BLaER1 treated with 17β-estradiol and CSF1 and Interleukin-3, amounts not matched to agents 10 nM and 100 nM (cell line): ENCODE data around the gene NPLOC4.

Source experiments
- H3K27ac ChIP-seq, 11 experiments: shearing (Covaris generic); formaldehyde crosslinking; 2 replicates each; pipeline ENCODE4 v1.8.1; 2022
- H3K27me3 ChIP-seq, 11 experiments: shearing (Covaris generic); formaldehyde crosslinking; 2 replicates each; pipeline ENCODE4 v1.8.1; 2022
- H3K36me3 ChIP-seq, 11 experiments: shearing (Covaris generic); formaldehyde crosslinking; 2 replicates each; pipeline ENCODE4 v1.8.1; 2022
- H3K4me1 ChIP-seq, 10 experiments: shearing (Covaris generic); formaldehyde crosslinking; 2 replicates each; pipeline ENCODE4 v1.8.1; 2022
- H3K4me2 ChIP-seq, 11 experiments: shearing (Covaris generic); formaldehyde crosslinking; 2 replicates each; pipeline ENCODE4 v1.8.1; 2022
- H3K4me3 ChIP-seq, 10 experiments: shearing (Covaris generic); formaldehyde crosslinking; 2 replicates each; pipeline ENCODE4 v1.8.1; 2022
- H3K9ac ChIP-seq, 11 experiments: shearing (Covaris generic); formaldehyde crosslinking; 2 replicates each; pipeline ENCODE4 v1.8.1; 2022
- H3K9me3 ChIP-seq, 11 experiments: shearing (Covaris generic); formaldehyde crosslinking; replicated peaks in 1 of 11; 2 replicates each; pipeline ENCODE4 v1.8.1; 2022
- H4K20me1 ChIP-seq, 11 experiments: shearing (Covaris generic); formaldehyde crosslinking; 2 replicates each; pipeline ENCODE4 v1.8.1; 2022
- Cebpa-rat ChIP-seq, 11 experiments: shearing (Covaris generic); IDR thresholded peaks; 2 replicates each; pipeline ENCODE4 v1.8.1; 2022

The NPLOC4 gene

DNA sequence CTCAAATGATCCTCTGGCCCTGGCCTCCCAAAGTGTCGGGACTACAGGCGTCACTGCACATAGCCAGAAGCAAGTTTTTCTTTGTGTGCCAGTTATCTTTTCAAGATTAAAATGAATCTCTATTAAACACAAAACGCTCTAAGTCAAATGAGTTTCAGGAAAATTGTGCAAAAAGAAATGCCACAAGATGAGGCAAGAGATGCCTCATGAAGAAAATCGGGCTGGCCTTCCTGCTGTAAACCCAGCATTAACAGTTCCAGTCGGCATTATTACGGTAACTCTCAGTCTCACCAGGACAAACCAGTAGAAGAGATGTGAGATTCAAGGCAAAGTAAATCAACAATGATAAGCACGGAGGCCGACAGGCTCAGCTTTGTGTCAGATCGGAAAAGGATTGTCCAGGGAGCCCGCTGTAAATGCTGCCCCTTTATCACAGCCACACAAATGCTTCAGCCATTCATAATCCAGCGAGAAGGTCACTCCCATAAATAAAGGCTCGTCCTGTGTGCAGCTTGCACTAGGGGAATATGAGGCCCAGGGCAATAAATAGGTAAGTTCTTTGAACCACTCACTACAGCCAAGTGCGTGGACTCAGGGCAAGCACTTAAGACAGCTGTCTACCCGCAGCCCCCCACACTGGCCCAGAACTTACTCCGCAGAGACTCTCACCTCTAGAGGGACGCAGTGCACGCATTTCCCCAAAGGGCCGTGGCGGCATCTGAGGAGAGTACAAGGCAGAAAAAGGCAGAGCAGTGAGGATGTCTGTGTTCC, 27.2 kb downstream of the NPLOC4 start:
- peaks cover 4 to 15% (median 13%) of the 10 kb centered on the region in 10 experiments; a peak in 18 of 20 replicates for H3K4me1 ChIP-seq
- no peaks in the 10 kb centered on the region for H3K9me3 ChIP-seq
- no peaks in the 10 kb centered on the region for H3K27me3 ChIP-seq
- H3K4me3 ChIP-seq, result no peak overlapping the region
- H3K27ac ChIP-seq, result no peak overlapping the region
- no peak for TF ChIP-seq Cebpa-rat (IDR thresholded peaks at IDR 0.05)
- peaks cover 89 to 100% (median 95%) of the 10 kb centered on the region in 11 experiments for H3K36me3 ChIP-seq
- H3K4me2 ChIP-seq, result no peak overlapping the region
- H3K9ac ChIP-seq, result no peak overlapping the region; a peak in 1 of 22 replicates
- H4K20me1 ChIP-seq, result peaks cover 58 to 99% (median 88%) of the 10 kb centered on the region in 11 experiments

DNA sequence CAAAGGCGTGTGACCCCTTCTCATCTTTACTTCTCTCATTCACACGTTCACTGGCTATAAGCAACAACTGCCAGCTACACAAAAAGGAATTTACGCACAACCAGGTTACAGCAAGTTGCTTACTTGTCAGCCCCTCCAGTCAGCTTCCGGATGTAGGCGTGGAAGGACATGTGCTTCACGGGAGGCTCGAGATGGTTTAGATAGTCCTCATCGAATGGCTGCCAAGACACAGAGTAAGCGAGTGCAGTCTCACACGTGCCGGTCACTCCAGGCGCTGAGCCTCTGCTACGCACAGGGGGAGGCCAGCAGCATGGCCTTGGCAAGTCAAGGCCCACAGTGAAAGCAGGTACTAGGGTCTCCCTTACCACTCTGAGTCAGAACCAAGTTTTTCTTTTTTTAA, 28.3 kb downstream of the NPLOC4 start:
- Histone ChIP-seq H3K4me2 (no peak overlapping the region), H3K36me3 (peaks cover 90 to 100% (median 97%) of the 10 kb centered on the region in 11 experiments), H3K9ac (no peak overlapping the region), H3K9me3 (no peaks in the 10 kb centered on the region), H3K27me3 (no peaks in the 10 kb centered on the region), H3K4me1 (peaks cover 0 to 4% (median 2%) of the 10 kb centered on the region in 10 experiments; a peak in 11 of 20 replicates), H3K27ac (no peak overlapping the region), H4K20me1 (peaks cover 46 to 99% (median 88%) of the 10 kb centered on the region in 11 experiments), H3K4me3 (no peak overlapping the region)
- TF ChIP-seq Cebpa-rat (IDR thresholded peaks at IDR 0.05), result no peak

DNA sequence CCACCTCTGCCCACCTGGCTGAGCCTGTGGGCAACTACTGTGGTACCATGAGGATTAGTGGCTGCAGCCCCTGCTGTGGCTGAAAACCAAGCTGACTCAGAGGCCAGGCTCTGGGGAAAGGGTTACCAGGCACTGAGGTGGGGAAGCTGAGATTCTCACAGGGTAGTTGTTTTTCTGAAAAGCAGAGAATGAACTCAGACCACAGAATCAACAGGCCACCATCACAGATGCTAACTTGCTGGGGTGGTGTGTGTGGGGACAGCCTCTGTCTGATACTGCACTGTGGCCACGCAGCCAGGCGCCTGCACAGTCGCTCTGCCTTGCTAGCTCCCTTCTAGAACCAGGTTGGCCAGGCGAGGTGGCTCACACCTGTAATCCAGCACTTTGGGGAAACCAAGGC, 28.8 kb downstream of the NPLOC4 start:
- H3K4me2 ChIP-seq, result no peak overlapping the region
- H3K27me3 ChIP-seq, result no peaks in the 10 kb centered on the region
- no peaks in the 10 kb centered on the region for H3K9me3 ChIP-seq
- no peaks in the 10 kb centered on the region for H3K4me1 ChIP-seq
- H3K9ac ChIP-seq, result peak overlapping the region in 3 of 11 experiments; percentile 4 to 11 (median 6); a peak in 2 of 22 replicates
- no peak for TF ChIP-seq Cebpa-rat (IDR thresholded peaks at IDR 0.05)
- no peak overlapping the region for H3K4me3 ChIP-seq
- H4K20me1 ChIP-seq, result peaks cover 41 to 99% (median 88%) of the 10 kb centered on the region in 11 experiments
- H3K27ac ChIP-seq, result no peak overlapping the region
- H3K36me3 ChIP-seq, result peaks cover 90 to 100% (median 97%) of the 10 kb centered on the region in 11 experiments

DNA sequence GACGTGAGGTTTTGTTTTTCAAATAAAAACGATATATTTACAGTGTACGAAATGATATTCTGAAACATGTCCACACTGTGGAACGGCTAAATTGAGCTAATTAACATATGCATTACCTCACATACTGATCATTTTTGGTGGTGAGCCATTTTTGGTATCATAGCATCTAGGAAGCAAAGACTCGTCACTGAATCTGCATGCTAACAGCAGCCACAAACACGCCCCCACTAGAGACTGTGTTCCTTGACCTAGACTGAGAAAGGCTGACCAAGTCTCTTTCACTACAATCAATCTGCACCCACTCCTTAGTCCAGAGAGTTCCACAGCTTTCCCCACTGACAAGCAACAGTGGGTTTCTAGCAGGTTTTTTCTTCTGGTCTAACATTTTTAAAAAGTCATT, 29.5 kb downstream of the NPLOC4 start:
- Histone ChIP-seq H3K9ac (peak overlapping the region in 2 of 11 experiments; percentile 4 to 11; a peak in 2 of 22 replicates), H3K9me3 (no peaks in the 10 kb centered on the region), H4K20me1 (peaks cover 35 to 99% (median 86%) of the 10 kb centered on the region in 11 experiments), H3K27ac (no peak overlapping the region), H3K4me2 (no peak overlapping the region), H3K4me3 (no peak overlapping the region), H3K4me1 (no peaks in the 10 kb centered on the region), H3K27me3 (no peaks in the 10 kb centered on the region), H3K36me3 (peaks cover 91 to 100% (median 97%) of the 10 kb centered on the region in 11 experiments)
- TF ChIP-seq Cebpa-rat (IDR thresholded peaks at IDR 0.05), result no peak

DNA sequence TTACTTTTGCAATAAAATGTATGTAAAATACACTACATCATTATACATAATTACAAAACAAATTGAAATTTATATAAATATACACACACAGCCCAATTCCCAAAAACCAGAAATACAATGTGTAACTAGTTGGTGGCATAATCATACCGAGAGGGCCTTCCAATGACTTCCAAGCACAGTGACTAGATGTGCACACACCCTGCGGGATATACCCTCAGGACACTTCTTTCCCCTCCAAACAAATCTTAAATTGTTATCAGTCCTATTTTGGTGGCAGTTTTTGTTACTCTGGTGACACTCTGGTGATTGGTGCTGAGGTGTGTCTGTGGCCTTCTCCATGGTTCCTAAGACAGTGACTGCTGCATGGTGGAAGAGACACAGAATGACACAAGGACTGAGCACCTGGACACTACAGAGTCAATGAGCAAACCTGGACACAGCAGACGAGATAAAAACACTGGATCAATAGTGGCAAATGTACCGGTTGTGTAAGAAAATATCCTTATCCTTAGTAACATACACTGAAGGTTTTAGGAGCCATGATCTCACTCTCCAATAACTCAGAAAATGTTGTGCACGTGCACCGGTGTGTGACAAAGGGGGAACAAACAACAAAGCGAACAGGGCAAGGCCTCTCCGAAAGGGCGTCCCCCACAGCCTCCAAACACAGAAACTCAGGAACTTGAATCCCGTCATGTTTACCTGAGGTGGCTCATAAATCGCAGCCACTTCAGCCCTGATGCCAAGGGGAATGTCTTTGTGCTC, 32.9 kb downstream of the NPLOC4 start:
- TF ChIP-seq Cebpa-rat (IDR thresholded peaks at IDR 0.05), result no peak
- Histone ChIP-seq H3K27ac (no peak overlapping the region), H3K4me2 (no peak overlapping the region), H3K9ac (no peak overlapping the region), H4K20me1 (peaks cover 37 to 99% (median 83%) of the 10 kb centered on the region in 11 experiments), H3K27me3 (no peaks in the 10 kb centered on the region), H3K9me3 (no peaks in the 10 kb centered on the region), H3K36me3 (peaks cover 93 to 100% (median 97%) of the 10 kb centered on the region in 11 experiments), H3K4me1 (peaks cover 11 to 24% (median 17%) of the 10 kb centered on the region in 10 experiments), H3K4me3 (no peak overlapping the region)

DNA sequence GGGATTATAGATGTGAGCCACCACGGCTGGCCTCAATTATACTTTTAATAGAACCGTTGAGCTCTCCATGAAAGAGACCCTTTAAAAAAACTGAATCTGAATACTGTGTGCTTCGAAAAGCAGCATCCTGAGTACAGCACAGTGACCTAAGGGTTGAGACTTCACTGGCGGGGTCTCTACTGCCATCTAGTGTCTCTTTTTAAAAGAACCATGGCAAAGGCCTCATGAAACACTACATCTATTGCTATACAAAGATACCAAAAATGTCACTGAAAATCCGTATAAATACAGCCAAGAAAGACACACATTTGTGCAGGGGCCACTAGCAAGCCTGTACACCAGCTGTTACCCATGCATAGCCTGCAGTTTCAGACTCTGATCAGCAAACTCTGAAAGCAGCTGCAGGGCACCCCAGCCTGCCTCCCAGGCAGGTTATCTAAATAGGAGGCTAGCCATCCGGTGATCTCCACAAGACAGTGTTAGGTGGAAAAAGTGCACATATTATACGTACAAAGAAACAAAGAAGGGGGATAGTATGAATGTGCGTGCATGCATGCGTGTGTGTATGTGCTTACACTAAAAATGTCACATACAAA, 35.3 kb downstream of the NPLOC4 start:
- Histone ChIP-seq H3K4me2 (no peak overlapping the region), H3K36me3 (peaks cover 78 to 95% (median 82%) of the 10 kb centered on the region in 11 experiments)

DNA sequence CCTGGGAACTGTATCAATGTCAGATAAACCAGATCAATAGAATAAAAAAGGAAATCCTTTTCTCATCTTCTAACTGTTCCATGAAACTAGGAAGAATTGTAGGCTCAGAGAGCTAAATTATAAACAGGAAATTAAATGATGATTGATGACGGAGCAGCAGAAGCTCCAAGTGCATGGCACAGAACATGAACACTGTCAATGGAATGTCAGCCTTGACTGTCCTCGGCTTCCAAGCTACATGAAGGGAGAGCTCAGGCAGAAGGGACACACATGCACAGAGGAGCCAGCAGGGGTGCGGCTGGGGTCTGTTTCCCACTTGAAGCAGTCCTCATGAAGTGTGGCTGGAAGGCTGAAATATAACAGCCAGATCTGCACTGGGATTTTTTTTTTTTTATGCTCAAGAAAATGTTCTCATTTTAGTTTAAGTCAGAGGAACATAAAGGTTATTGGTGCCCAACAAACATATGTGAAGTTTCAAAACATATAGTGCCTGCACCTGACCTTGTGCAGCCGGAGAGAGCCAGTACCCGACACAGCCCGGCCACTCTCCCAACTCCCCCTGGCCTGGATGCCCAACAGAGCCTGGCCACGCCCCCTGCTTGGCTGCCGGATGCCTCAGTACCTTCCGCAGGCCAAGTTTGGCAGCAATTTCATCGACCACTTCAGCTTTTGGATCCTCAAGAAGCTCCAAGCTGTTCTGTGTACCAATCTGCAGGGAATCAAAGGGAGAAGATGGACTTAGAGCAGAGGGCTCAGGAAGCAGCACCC, 37.0 kb downstream of the NPLOC4 start:
- no peak for TF ChIP-seq Cebpa-rat (IDR thresholded peaks at IDR 0.05)
- Histone ChIP-seq H3K4me2 (no peak overlapping the region), H3K27ac (peak overlapping the region in 4 of 11 experiments; percentile 3 to 88 (median 80); a peak in 3 of 22 replicates), H3K4me1 (peaks cover 33 to 50% (median 38%) of the 10 kb centered on the region in 10 experiments), H3K9ac (peak overlapping the region in 2 of 11 experiments; percentile 15 to 45; a peak in 2 of 22 replicates), H3K27me3 (no peaks in the 10 kb centered on the region), H3K36me3 (peaks cover 78 to 95% (median 82%) of the 10 kb centered on the region in 11 experiments), H3K9me3 (no peaks in the 10 kb centered on the region), H4K20me1 (peaks cover 27 to 90% (median 59%) of the 10 kb centered on the region in 11 experiments; a peak in 21 of 22 replicates), H3K4me3 (no peak overlapping the region)

More for the DNA sequence above, 35.3 kb downstream of the NPLOC4 start:
- H3K9me3 ChIP-seq, result no peaks in the 10 kb centered on the region
- peaks cover 33 to 49% (median 38%) of the 10 kb centered on the region in 10 experiments for H3K4me1 ChIP-seq
- no peaks in the 10 kb centered on the region for H3K27me3 ChIP-seq
- no peak overlapping the region; a peak in 1 of 22 replicates for H3K9ac ChIP-seq
- no peak overlapping the region for H3K4me3 ChIP-seq
- H3K27ac ChIP-seq, result peak overlapping the region in 1 of 11 experiments; percentile 7; a peak in 1 of 22 replicates
- peaks cover 27 to 99% (median 67%) of the 10 kb centered on the region in 11 experiments; a peak in 21 of 22 replicates for H4K20me1 ChIP-seq
- TF ChIP-seq Cebpa-rat (IDR thresholded peaks at IDR 0.05), result no peak
